Stimulated activated CD8-positive, alpha-beta memory T cell treated with anti-CD3 and anti-CD28 coated beads, Interleukin-4, amount 100 ng/mL, for 24 hours (primary cell): ENCODE data around the gene CCDC158.

Experiments
- DNase-seq: peaks from one replicate; pipeline ENCODE4 v3.0.0-alpha.2; 2020; ENCODE audit warnings: low read depth

CCDC158 gene

GRCh38 chr4:76280488-76281441 is 140.2 kb downstream of the CCDC158 start:
- DNase-seq = no peak

- no peak for DNase-seq
Measured at GRCh38 chr4:76279462-76279861, 141.5 kb downstream of the CCDC158 start.

- no peak for DNase-seq
Measured at GRCh38 chr4:76278583-76278982, 142.4 kb downstream of the CCDC158 start.

GRCh38 chr4:76277667-76278066 is 143.3 kb downstream of the CCDC158 start:
- DNase-seq = no peak

GRCh38 chr4:76276813-76277212 is 144.1 kb downstream of the CCDC158 start:
- DNase-seq = no peak

- no peak for DNase-seq
Measured at GRCh38 chr4:76275486-76276124, 145.3 kb downstream of the CCDC158 start.

GRCh38 chr4:76272999-76273398 is 147.9 kb downstream of the CCDC158 start:
- no peak for DNase-seq

- DNase-seq = no peak
Measured at GRCh38 chr4:76272582-76272981, 148.4 kb downstream of the CCDC158 start.

- DNase-seq = no peak
Measured at GRCh38 chr4:76272073-76272472, 148.9 kb downstream of the CCDC158 start.

GRCh38 chr4:76271248-76271647 is 149.7 kb downstream of the CCDC158 start:
- DNase-seq = no peak

GRCh38 chr4:76270244-76271175 is 150.4 kb downstream of the CCDC158 start:
- DNase-seq = no peak

GRCh38 chr4:76267811-76268210 is 153.1 kb downstream of the CCDC158 start:
- no peak for DNase-seq

GRCh38 chr4:76266627-76267026 is 154.3 kb downstream of the CCDC158 start:
- no peak for DNase-seq

- DNase-seq = no peak
Measured at GRCh38 chr4:76265631-76266218, 155.2 kb downstream of the CCDC158 start.
